Immature natural killer cell (primary cell): ENCODE data around the gene SLC25A27. TPM values are rescaled to one million over a fixed set of nuclear protein-coding genes. Genes with fewer than 3 reads are reported as not detected.
"Not testable (repeated sequence)": the region's sequence is repeated elsewhere in the genome, so short reads cannot be mapped to it uniquely, and the experiment has no call there.

ENCODE experiments used
- DNase-seq, 3 donors: peaks; one replicate each; pipeline ENCODE4 v3.0.0; 2022; ENCODE audit warnings: mixed read lengths in 1 of 3
- H3K27ac Mint-ChIP-seq, 6 donors: one replicate each; pipeline ENCODE4 v1.8.0; 2020; ENCODE audit warnings: mixed read lengths in 6 of 6, mild to moderate bottlenecking in 5 of 6, inconsistent platforms in 4 of 6, moderate library complexity in 3 of 6
- H3K27me3 Mint-ChIP-seq, 3 donors: one replicate each; pipeline ENCODE4 v1.8.0; 2020 to 2021; ENCODE audit warnings: low read depth in 3 of 3, mild to moderate bottlenecking in 3 of 3, mixed read lengths in 3 of 3, moderate library complexity in 3 of 3, inconsistent platforms in 1 of 3
- H3K36me3 Mint-ChIP-seq, 3 donors: one replicate each; pipeline ENCODE4 v1.8.0; 2020; ENCODE audit warnings: mixed read lengths in 3 of 3, inconsistent platforms in 2 of 3, mild to moderate bottlenecking in 2 of 3
- H3K4me1 Mint-ChIP-seq, 2 donors: one replicate each; pipeline ENCODE4 v1.8.0; 2020; ENCODE audit warnings: inconsistent platforms in 2 of 2, mild to moderate bottlenecking in 2 of 2, mixed read lengths in 2 of 2, moderate library complexity in 1 of 2
- H3K4me3 Mint-ChIP-seq, 5 donors: one replicate each; pipeline ENCODE4 v1.8.0; 2020; ENCODE audit warnings: mild to moderate bottlenecking in 5 of 5, mixed read lengths in 5 of 5, inconsistent platforms in 3 of 5, moderate library complexity in 3 of 5
- H3K9me3 Mint-ChIP-seq, 6 donors: one replicate each; pipeline ENCODE4 v1.8.0; 2020; ENCODE audit warnings: mild to moderate bottlenecking in 6 of 6, mixed read lengths in 6 of 6, inconsistent platforms in 4 of 6, moderate library complexity in 3 of 6
- polyA plus RNA-seq, 3 donors: library from polyadenylated mRNA; unstranded; fragments of 300-500 nt; fragmentation: Illumina TruSeq; gene quantifications; one replicate each; pipeline ENCODE4 v1.2.3, GENCODE V29; 2021

SLC25A27 gene
- polyA plus RNA-seq, 3 donors from 2014 or later = not detected

DNA sequence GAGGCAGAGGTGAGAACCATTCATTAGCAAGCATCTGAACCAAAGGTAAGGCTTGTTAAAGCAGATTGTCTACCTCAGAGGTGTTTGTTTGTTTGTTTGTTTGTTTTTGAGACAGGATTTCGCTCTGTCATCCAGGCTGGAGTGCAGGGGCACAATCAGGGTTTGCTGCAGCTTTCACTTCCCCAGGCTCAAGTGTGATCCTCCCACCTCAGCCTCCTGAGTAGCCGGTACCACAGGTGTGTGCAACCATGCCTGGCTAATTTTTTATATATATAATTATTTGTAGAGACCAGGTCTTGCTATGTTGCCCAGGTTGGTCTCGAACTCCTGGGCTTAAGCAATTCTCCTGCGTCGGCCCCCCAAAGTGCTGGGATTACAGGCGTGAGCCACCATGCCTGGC lies 17.3 kb upstream of the SLC25A27 start:
- no peak for DNase-seq
- no peaks in the 10 kb centered on the region for H3K4me1 Mint-ChIP-seq
- H3K4me3 Mint-ChIP-seq = no peak overlapping the region
- no peaks in the 10 kb centered on the region for H3K36me3 Mint-ChIP-seq
- no peak overlapping the region for H3K27ac Mint-ChIP-seq
- peaks cover 0 to 2% (median 0%) of the 10 kb centered on the region in 6 donors for H3K9me3 Mint-ChIP-seq
- peaks cover 2 to 8% (median 3%) of the 10 kb centered on the region in 3 donors for H3K27me3 Mint-ChIP-seq

DNA sequence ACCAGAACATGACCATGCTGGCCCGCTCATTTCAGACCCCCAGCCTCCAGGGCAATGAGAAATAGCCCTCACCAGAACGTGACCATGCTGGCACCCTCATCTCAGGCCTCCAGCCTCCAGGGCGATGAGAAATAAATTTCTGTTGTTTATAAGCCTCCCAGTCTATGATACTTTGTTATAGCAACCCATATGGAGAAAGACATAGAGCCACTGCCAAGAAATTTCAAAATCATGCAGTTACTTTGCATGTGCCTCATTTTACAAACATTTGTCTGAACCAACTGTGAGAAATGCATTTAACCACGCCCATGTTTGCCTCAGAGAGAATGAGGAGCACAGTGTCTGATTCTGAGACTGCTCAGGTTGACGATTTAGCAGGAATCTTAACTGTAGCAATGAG lies 15.6 kb upstream of the SLC25A27 start:
- H3K27me3 Mint-ChIP-seq = peaks cover 2 to 11% (median 6%) of the 10 kb centered on the region in 3 donors
- no peak overlapping the region for H3K4me3 Mint-ChIP-seq
- H3K9me3 Mint-ChIP-seq = peaks cover 0 to 2% (median 0%) of the 10 kb centered on the region in 6 donors
- H3K4me1 Mint-ChIP-seq = no peaks in the 10 kb centered on the region
- H3K36me3 Mint-ChIP-seq = no peaks in the 10 kb centered on the region
- H3K27ac Mint-ChIP-seq = no peak overlapping the region
- no peak for DNase-seq

DNA sequence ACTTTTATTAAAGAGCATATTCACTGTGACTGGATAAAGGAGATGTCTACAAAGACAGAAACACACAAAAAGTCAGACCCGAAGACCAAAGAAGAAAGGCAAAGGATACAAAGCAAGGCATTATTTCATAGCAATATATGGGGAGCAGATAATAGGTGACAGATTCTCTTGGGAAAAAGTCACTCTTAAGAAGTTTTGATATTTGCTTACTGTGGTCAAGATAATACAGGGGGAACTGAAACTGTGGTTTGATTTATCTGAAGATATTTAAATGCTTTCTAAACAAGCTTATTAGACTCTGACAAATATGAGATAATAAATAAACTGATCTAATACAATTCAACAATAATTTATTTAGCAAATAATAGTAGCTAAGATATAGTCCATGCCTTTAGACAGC lies 14.8 kb upstream of the SLC25A27 start:
- DNase-seq = no peak
- Mint-ChIP-seq H3K9me3 (peaks cover 0 to 2% (median 0%) of the 10 kb centered on the region in 6 donors), H3K27ac (no peak overlapping the region), H3K4me3 (no peak overlapping the region), H3K27me3 (peaks cover 2 to 13% (median 6%) of the 10 kb centered on the region in 3 donors), H3K36me3 (no peaks in the 10 kb centered on the region), H3K4me1 (no peaks in the 10 kb centered on the region)

DNA sequence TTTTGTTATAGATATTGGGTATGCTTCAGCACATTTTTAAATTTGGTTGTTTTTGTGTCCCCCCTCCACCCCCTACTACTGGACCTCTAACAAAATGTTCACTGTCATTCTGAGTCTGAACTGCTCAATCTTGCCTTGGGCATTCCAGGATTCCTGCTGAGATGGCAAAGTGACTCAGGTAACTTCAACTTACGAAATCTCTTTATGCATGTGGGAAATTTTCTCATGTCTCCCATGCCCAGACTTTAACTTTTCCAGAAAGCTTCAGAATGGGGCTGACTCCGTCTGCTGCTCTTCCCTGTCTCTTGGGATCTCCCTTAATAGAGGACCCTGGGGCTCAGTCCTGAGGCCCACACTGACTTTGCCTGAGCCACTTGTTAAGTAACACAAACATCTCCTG lies 14.1 kb upstream of the SLC25A27 start:
- DNase-seq = no peak
- Mint-ChIP-seq H3K27me3 (peaks cover 2 to 16% (median 6%) of the 10 kb centered on the region in 3 donors), H3K4me1 (no peaks in the 10 kb centered on the region), H3K9me3 (peaks cover 0 to 2% (median 0%) of the 10 kb centered on the region in 6 donors), H3K36me3 (no peaks in the 10 kb centered on the region), H3K27ac (no peak overlapping the region), H3K4me3 (no peak overlapping the region)

DNA sequence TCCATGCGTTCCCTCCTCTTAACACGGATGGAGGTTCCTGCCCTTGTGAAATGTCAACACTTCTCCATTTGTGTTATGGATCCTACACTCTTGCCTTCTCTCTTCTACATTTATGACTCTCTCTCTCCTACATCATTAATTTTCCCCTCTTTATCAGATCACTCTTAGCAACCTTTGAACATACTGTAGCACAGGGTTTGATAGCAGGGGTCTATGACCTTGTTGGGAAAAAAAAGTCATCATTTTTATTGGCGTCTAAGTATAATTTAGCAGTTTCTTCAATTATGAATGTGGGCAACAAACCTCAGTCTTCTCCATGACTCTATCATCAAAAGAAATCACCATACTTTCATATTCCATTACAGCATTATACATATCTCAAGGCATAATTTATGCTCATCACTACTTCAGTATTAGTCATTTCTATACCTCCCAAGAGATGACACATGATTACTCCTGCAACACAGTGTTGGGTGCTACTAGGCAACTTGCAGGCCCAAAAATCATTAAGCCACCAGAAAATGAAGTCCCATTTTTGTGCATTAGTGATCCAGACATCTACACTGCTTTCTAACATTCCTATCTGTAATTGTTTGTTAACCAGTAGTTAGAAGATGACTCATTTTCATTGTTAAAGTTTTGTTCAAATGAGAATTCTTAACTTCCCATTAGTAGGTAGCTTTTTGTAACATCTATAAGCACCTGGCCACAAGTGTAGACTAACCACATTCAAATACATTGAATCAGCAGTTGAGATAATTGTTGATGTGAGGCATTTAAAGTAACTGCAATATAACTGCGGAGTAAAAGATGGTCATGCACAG lies 9.6 kb upstream of the SLC25A27 start:
- Mint-ChIP-seq H3K4me1 (no peaks in the 10 kb centered on the region), H3K27ac (no peak overlapping the region), H3K9me3 (peaks cover 0 to 2% (median 0%) of the 10 kb centered on the region in 6 donors), H3K36me3 (no peaks in the 10 kb centered on the region), H3K4me3 (no peak overlapping the region), H3K27me3 (peaks cover 2 to 15% (median 10%) of the 10 kb centered on the region in 3 donors)
- DNase-seq = no peak

DNA sequence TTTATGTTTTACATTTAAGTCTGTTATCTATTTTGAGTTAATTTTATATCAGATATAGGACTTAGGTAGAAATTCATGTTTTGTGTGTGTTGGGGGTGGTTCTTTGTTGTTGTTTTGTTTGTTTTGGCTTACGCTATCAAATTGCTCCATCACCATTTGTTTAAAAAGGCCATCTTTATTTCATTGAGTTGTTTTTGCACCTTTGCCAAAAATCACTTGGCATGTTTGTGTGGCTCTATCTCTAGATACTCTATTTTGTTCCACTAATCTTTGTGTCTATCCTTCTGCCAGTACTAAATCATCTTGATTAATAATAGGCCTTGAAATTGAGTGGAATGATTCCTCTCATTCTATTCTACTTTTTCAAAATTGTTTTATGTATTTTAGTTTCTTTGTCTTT lies 7.5 kb upstream of the SLC25A27 start:
- H3K27me3 Mint-ChIP-seq = peaks cover 0 to 15% (median 13%) of the 10 kb centered on the region in 3 donors
- no peaks in the 10 kb centered on the region for H3K9me3 Mint-ChIP-seq
- H3K27ac Mint-ChIP-seq = no peak overlapping the region
- no peak overlapping the region for H3K4me3 Mint-ChIP-seq
- H3K4me1 Mint-ChIP-seq = no peaks in the 10 kb centered on the region
- no peak for DNase-seq
- H3K36me3 Mint-ChIP-seq = no peaks in the 10 kb centered on the region

DNA sequence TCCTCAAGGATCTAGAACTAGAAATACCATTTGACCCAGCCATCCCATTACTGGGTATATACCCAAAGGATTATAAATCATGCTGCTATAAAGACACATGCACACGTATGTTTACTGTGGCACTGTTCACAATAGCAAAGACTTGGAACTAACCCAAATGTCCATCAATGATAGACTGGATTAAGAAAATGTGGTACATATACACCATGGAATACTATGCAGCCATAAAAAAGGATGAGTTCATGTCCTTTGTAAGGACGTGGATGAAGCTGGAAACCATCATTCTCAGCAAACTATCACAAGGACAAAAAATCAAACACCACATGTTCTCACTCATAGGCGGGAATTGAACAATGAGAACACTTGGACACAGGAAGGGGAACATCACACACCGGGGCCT lies 4.7 kb upstream of the SLC25A27 start:
- not testable (repeated sequence) for H3K4me3 Mint-ChIP-seq, H3K36me3 Mint-ChIP-seq, H3K9me3 Mint-ChIP-seq, H3K27ac Mint-ChIP-seq, DNase-seq
- Mint-ChIP-seq H3K4me1 (peaks cover 6 to 12% of the 10 kb centered on the region in 2 donors), H3K27me3 (peaks cover 8 to 17% (median 13%) of the 10 kb centered on the region in 3 donors)

DNA sequence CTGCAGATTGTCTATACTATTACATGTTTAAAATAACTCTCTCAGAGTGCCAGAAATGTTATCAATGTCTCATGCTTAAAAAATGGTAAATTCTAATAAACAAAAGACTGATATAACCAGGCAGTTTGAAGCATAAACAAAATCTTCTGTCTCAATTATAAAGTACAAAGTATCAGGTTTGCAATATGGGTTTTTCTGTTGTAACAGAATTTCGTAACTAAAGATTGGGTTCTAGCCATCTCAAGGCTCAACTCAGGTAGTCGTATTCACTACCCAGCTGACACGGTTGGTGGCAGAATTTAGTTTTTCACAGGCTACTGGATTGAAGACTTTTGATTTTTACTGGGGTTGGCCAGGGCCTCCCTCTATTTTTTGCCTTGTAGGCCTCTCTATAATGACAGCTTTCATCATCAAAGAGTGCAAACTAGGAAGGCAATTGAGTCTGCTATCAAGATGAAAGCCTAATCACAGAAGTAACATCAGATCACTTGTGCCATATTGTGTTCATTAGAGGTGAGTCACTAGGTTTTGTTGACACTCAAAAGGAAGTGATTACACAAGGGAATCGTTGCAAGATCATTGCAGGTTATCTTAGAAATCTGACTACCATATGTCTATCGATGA lies 3.8 kb upstream of the SLC25A27 start:
- H3K27me3 Mint-ChIP-seq = peaks cover 11 to 17% (median 17%) of the 10 kb centered on the region in 3 donors
- DNase-seq = no peak
- no peaks in the 10 kb centered on the region for H3K36me3 Mint-ChIP-seq
- no peak overlapping the region for H3K4me3 Mint-ChIP-seq
- H3K9me3 Mint-ChIP-seq = no peaks in the 10 kb centered on the region
- H3K27ac Mint-ChIP-seq = no peak overlapping the region
- H3K4me1 Mint-ChIP-seq = peaks cover 12 to 21% of the 10 kb centered on the region in 2 donors

DNA sequence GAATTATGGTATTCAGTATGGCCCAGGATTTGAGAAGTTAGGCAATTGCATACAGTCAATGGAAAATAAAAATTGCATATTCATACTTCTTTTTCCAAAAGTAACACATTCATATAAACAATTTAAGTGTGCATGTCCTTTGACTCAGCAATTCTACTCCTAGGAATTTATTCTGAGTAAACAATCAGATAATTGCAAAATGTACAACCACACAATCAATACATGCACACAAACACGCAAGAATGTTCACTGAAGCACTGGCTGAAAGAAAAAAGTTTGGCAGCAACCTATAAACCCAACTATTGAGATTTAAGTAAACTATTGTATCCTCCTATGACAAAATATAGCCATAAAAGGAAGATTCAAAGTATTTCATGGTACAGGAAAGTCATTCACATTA lies 1.8 kb upstream of the SLC25A27 start:
- peaks cover 11 to 25% (median 19%) of the 10 kb centered on the region in 3 donors for H3K27me3 Mint-ChIP-seq
- no peak overlapping the region for H3K4me3 Mint-ChIP-seq
- H3K27ac Mint-ChIP-seq = no peak overlapping the region
- H3K9me3 Mint-ChIP-seq = no peaks in the 10 kb centered on the region
- no peaks in the 10 kb centered on the region for H3K36me3 Mint-ChIP-seq
- peaks cover 12 to 21% of the 10 kb centered on the region in 2 donors for H3K4me1 Mint-ChIP-seq
- no peak for DNase-seq

DNA sequence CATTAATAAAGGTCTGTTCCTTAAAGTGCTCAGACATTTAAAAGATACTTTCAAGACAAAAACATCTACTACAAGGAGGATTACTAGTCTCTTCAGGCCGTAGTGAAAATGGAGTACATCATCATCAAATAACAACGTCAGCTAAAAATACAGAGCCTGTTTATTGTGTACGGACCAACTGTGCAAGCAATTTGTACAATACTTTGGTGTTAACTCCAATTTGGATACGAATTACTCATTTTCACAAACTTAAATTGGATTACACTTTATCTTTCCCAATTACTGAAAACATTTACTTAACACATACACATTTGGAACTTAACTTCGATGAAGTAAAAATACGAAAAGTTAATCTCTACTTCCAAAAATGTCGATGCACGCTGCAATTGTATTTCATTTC lies 959 bp upstream of the SLC25A27 start:
- no peak for DNase-seq
- Mint-ChIP-seq H3K27ac (no peak overlapping the region), H3K27me3 (peaks cover 11 to 23% (median 17%) of the 10 kb centered on the region in 3 donors), H3K4me3 (peak overlapping the region; percentile 76 to 92 (median 87)), H3K9me3 (no peaks in the 10 kb centered on the region), H3K4me1 (peaks cover 12 to 21% of the 10 kb centered on the region in 2 donors), H3K36me3 (no peaks in the 10 kb centered on the region)

DNA sequence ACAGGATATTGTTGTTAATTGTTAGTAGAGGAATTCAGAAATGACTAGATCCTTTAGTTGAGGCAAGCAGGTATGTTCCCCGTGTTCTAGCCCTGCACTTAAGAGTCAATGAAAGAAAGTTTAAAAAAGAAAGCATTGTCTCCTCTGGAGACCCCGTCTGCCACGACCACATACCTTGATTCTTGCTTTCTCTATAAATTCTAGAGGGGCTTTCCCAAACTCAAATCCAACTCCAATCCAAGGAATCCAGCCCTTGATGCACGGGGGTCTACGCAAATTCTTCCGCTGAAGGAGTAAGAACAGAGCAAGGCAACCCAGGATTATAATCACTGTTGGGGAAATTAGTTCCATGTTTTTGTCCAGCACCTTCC lies 558 bp upstream of the SLC25A27 start:
- Mint-ChIP-seq H3K9me3 (no peaks in the 10 kb centered on the region), H3K27me3 (peaks cover 11 to 23% (median 16%) of the 10 kb centered on the region in 3 donors)
- no peak for DNase-seq

DNA sequence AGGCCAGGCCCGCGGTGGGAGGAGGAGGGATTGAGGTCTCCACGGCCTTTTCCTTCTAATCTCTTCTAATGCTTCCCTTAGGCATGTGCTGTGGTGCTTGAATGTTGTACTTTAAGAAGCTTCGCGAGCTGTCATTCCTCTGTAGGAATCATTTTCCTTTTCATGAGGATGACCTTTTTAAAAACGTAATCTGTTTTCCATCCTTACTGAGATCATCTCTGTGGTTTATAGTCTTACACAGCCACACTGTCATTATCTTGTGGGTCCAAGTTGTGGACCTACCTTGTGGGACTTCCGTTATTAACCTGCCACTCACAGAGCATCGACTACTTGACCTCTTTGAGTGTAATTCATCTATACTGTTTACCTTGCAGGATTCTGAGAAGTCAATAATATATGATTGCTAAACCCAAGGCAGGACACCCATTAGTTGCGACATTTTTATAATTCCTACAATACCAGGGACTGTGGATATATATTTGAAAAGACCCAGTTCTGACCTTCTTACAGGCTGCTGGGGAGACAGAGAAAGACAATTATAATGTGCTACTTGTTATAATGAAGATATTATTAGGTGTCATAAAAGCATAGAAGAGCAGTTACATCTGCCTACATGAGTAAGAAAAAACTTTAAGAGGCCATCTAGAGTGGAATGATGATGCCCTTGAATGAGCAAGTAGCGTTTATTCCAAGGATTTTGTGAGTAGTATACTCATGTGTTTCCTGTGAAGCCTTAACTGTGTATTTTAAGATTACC lies 842 bp downstream of the SLC25A27 start:
- Mint-ChIP-seq H3K27me3 (peaks cover 11 to 20% (median 16%) of the 10 kb centered on the region in 3 donors), H3K27ac (no peak overlapping the region), H3K9me3 (peaks cover 0 to 2% (median 0%) of the 10 kb centered on the region in 6 donors), H3K36me3 (no peaks in the 10 kb centered on the region), H3K4me3 (peak overlapping the region; percentile 76 to 87 (median 86)), H3K4me1 (peaks cover 12 to 21% of the 10 kb centered on the region in 2 donors)
- DNase-seq = no peak

More for the DNA sequence above, 558 bp upstream of the SLC25A27 start:
- no peaks in the 10 kb centered on the region for H3K36me3 Mint-ChIP-seq
- H3K4me1 Mint-ChIP-seq = peaks cover 12 to 21% of the 10 kb centered on the region in 2 donors
- no peak overlapping the region for H3K27ac Mint-ChIP-seq
- H3K4me3 Mint-ChIP-seq = peak overlapping the region; percentile 76 to 92 (median 87)

DNA sequence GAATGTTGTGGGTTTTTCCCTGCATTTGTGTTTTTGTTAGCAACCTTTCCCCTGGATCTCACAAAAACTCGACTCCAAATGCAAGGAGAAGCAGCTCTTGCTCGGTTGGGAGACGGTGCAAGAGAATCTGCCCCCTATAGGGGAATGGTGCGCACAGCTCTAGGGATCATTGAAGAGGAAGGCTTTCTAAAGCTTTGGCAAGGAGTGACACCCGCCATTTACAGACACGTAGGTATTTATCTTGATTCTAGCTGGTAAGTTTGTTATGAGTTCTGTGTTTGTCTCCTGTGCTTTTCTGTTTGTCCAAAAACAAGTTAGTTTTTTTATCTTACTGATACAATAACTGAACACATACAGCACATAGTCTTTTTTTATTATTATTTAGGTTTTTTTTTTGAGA lies 3.0 kb downstream of the SLC25A27 start:
- Mint-ChIP-seq H3K27me3 (peaks cover 11 to 22% (median 14%) of the 10 kb centered on the region in 3 donors), H3K27ac (no peak overlapping the region)

DNA sequence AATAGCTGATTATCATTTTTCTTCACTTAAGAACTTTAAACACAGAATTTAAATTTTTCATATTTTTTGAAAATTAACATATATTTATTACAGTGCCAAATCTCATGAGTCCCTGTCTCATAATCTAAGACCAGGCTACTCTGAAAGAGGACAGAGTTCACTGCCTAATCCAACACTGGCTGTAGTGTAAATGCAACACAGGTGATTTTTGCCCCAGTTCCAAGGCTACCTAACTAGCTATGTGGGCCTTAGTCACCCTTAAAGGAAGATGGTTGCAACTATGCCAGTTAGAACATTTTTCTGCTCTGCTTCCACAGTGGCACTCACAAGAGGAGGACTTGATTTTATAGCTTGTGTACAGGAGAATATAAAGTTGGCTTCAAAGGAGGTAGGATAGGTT lies 4.9 kb downstream of the SLC25A27 start:
- H3K36me3 Mint-ChIP-seq = no peaks in the 10 kb centered on the region
- no peak overlapping the region for H3K4me3 Mint-ChIP-seq
- H3K9me3 Mint-ChIP-seq = peaks cover 0 to 3% (median 0%) of the 10 kb centered on the region in 6 donors

More for the DNA sequence above, 3.0 kb downstream of the SLC25A27 start:
- Mint-ChIP-seq H3K4me3 (no peak overlapping the region), H3K36me3 (no peaks in the 10 kb centered on the region), H3K4me1 (peaks cover 12 to 21% of the 10 kb centered on the region in 2 donors), H3K9me3 (peaks cover 0 to 2% (median 0%) of the 10 kb centered on the region in 6 donors)
- DNase-seq = no peak

More for the DNA sequence above, 4.9 kb downstream of the SLC25A27 start:
- Mint-ChIP-seq H3K27me3 (peaks cover 6 to 17% (median 8%) of the 10 kb centered on the region in 3 donors), H3K27ac (no peak overlapping the region), H3K4me1 (peaks cover 6 to 13% of the 10 kb centered on the region in 2 donors)
- DNase-seq = no peak
